GM19397 (cell line): ENCODE measurements around the gene MUC22.

Source experiments
- ATAC-seq: cut with Tn5 transposase; IDR thresholded peaks from one replicate; pipeline ENCODE4 v1.9.1; 2021; ENCODE audit warnings: mild to moderate bottlenecking, moderate library complexity; ENCODE audit not compliant: unreplicated experiment

The MUC22 gene

DNA sequence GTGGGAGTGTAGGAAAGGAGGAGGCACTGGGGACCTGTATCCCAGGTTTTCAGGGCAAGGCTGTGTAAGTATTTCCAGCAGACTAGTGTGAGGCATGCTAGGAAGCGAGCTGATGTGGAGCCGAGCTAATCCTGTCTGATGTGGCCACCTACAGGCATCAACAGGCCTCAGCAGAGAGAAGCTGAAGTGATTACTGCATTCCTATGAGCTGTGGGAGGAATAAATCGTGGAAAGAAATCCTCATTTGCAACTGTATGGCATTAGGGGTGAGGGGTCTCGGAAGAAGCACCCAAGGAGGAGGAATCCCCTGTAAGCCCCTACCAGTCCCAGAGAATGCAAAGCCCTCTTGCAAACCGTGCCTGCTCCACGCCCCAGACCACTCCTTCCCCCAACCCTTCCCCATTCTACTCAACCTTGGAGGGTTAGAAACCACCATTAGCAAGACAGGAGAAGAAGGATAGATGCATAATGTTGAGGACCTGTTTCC lies 60.5 kb downstream of the MUC22 start:
- ATAC-seq: no peak

DNA sequence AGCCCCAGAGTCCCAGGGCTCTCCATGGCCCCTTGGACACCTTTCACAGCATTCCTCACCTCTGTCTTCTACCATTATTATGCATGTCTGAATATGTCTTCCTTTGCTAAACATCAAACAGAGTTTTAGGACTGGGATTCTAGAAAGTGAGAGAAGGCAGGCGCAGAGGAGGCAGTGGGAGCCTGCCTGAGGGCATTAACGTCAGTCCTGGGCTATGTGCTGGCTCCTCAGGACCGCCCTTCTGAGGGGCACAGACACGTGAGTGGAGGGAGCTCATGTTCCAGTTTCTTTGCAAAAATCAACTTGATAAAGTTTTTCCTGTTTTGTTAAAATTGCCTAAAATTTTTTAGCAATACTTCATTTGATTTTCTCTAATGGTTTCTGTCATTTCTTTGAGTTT lies 64.1 kb downstream of the MUC22 start:
- no peak for ATAC-seq

DNA sequence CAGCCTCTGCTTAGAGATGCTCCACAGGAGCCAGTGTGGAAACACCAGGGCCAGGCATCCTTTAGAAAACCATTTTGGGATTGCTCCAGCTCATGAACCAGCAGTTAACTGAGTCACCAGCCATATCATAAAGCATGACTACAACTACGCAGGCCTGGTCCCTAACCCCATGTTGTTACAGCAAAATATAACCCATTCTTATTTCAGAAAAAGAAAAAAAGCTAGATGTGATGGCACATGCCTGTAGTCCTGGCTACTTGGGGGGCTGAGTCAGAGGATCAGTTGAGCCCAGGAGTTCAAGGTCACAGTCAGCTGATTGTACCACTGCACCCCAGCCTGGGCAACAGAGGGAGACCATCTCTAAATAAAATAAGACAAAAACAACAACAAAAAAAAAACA lies 65.3 kb downstream of the MUC22 start:
- ATAC-seq: no peak

DNA sequence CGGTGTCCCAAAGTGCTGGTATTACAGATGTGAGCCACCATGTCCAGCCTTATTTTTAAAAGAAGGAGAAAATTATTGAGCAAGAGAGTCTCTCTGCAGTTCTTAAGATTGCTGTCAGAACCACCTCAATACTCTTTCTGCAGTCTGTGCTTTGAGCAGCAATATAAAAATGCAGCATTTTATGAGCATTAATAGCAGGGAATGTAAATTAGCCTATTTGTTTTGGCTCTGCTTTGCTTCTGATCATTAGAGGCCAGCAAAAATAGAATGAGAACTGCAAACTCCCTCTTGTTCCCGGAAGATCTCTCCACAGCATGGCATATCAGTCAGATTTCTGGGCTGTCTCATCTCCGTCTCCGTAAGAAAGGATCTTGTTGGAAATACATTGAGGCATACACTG lies 66.3 kb downstream of the MUC22 start:
- no peak for ATAC-seq

DNA sequence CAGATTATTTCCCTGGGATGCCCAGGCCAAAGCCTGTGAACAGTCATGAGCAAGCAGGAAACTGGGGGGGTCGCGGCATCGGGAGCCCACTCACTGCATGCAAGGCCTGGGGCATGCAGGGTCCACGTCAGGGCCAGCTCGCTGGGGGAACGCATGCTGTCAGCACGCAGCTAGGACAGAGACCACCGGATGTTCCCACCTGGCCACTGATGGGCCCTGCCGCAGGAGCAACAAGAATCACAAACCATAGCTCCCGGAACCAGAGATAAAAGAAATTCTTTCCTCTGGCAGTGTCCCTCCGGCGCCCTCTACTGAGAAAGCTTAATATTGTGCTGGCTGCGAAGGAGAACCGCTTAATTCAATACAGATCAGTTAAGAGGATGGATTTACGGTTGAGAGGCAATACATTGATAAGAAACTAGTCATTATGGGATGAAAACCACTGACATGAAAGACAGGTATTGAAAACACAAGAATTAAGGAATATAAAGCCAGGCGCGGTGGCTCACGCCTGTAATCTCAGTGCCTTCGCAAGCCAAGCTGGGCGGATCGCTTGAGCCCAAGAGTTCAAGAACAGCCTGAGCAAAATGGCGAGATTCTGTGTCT lies 69.5 kb downstream of the MUC22 start:
- ATAC-seq: no peak

DNA sequence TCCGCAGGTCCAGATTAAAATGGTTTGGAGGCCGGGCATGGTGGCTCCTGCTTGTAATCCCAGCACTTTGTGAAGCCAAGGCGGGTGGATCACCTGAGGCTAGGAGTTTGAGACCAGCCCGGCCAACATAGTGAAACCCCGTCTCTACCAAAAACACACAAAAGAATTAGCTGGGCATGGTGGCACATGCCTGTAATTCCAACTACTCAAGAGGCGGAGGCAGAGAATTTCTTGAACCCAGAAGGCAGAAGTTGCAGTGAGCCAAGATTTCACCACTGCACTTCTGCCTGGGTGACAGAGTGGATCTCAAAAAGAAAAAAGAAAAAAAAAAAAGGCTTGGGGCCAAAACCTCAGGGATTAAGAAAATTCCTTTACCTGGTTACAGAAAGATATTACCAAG lies 71.6 kb downstream of the MUC22 start:
- ATAC-seq: no peak

DNA sequence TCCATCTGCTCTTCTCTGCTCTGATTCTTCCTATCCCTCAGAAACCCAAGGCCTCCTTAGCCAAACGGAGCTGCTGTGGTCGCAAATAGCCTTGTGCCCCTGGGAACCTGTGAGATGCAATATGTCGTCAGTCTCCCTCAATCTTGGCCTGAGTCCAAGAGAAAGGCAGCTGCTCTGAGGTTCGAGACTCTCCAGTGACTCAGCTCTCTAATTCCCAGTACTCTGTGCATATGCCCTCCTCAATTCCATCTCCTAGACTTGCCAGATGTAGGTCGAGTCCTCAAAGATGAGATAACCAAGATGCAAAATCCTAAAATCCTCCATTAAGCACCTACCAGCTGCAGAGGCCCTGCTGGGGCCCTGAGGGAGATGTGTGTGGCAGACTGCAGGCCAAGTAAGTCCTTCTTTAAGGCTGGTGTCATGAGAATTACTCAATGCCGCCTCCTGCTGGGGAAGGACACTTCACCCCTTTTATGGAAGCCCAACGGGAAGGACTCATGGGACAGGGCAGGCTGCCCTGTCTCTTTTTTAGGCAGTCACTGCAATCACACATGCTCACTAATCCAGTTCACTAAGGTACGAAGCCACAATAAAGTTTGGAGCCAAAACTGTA lies 73.6 kb downstream of the MUC22 start:
- ATAC-seq: no peak
